DND-41 (cell line): ENCODE measurements around the gene IST1.

ENCODE experiments used
- CTCF ChIP-seq: IDR thresholded peaks from 2 replicates; pipeline ENCODE4 v1.5.1; 2012; ENCODE audit warnings: borderline replicate concordance, low read length, moderate library complexity, mild to moderate bottlenecking; ENCODE audit not compliant: poor library complexity, severe bottlenecking; ENCODE audit errors: extremely low read depth
- EZH2 ChIP-seq: IDR thresholded peaks from 3 replicates; pipeline ENCODE4 v1.6.1; 2012; ENCODE audit warnings: borderline replicate concordance, low read depth, mild to moderate bottlenecking, moderate library complexity, low read length, inconsistent platforms; ENCODE audit not compliant: severe bottlenecking

GRCh38 chr16:71870818-71871217 is 24.5 kb upstream of the IST1 start:
- no peak for TF ChIP-seq CTCF
- no peak for TF ChIP-seq EZH2
